Mesenchymal stem cell (in vitro differentiated cells and primary cell): ENCODE data around the gene USP4.
"Not testable (repeated sequence)": the region's sequence is repeated elsewhere in the genome, so short reads cannot be mapped to it uniquely, and the experiment has no call there.

Experiments used
- DNase-seq: peaks from one replicate; pipeline ENCODE4 v3.0.0-alpha.2; 2013
- H2AFZ ChIP-seq: one replicate; pipeline ENCODE4 v1.6.1; 2013; ENCODE audit warnings: low read depth, mild to moderate bottlenecking, control low read depth, inconsistent platforms, low read length, moderate library complexity
- H2AK5ac ChIP-seq: 2 replicates; pipeline ENCODE4 v1.6.1; 2013; ENCODE audit warnings: low read length, moderate library complexity, mild to moderate bottlenecking, inconsistent platforms; ENCODE audit not compliant: severe bottlenecking
- H2BK120ac ChIP-seq: one replicate; pipeline ENCODE4 v1.6.1; 2013; ENCODE audit warnings: low read depth, mild to moderate bottlenecking, inconsistent platforms, low read length, moderate library complexity
- H2BK12ac ChIP-seq, 2 experiments: one replicate each; pipeline ENCODE4 v1.6.1; 2013; ENCODE audit warnings: inconsistent platforms in 2 of 2, low read length in 2 of 2, mild to moderate bottlenecking in 2 of 2, moderate library complexity in 2 of 2, control low read depth in 1 of 2
- H2BK15ac ChIP-seq: one replicate; pipeline ENCODE4 v1.6.1; 2013; ENCODE audit warnings: mild to moderate bottlenecking, low read depth, inconsistent platforms; ENCODE audit not compliant: poor library complexity, severe bottlenecking
- H2BK5ac ChIP-seq: 2 replicates; pipeline ENCODE4 v1.6.1; 2013; ENCODE audit warnings: low read depth, mild to moderate bottlenecking, low read length, control low read depth, inconsistent platforms; ENCODE audit not compliant: poor library complexity, severe bottlenecking
- H3K14ac ChIP-seq, 2 experiments: one replicate each; pipeline ENCODE4 v1.6.1; 2013; ENCODE audit warnings: inconsistent platforms in 2 of 2, low read length in 2 of 2, control low read depth in 1 of 2, mild to moderate bottlenecking in 1 of 2, moderate library complexity in 1 of 2
- H3K18ac ChIP-seq, 2 experiments: one replicate each; pipeline ENCODE4 v1.6.1; 2013; ENCODE audit warnings: inconsistent platforms in 2 of 2, low read length in 2 of 2, control low read depth in 1 of 2, low read depth in 1 of 2, mild to moderate bottlenecking in 1 of 2
- H3K23ac ChIP-seq, 2 experiments: one replicate each; pipeline ENCODE4 v1.6.1; 2013; ENCODE audit warnings: inconsistent platforms in 2 of 2, low read length in 2 of 2, mild to moderate bottlenecking in 2 of 2, moderate library complexity in 2 of 2, control low read depth in 1 of 2
- H3K27ac ChIP-seq: 2 replicates; pipeline ENCODE4 v1.5.1; 2013; ENCODE audit warnings: mild to moderate bottlenecking, moderate library complexity, low read length, control low read depth, inconsistent platforms; ENCODE audit not compliant: poor library complexity, severe bottlenecking
- H3K27me3 ChIP-seq, 2 experiments: 2 replicates each; pipeline versions ENCODE4 v1.6.1 to v1.7.0; 2013; ENCODE audit warnings: low read length in 2 of 2, mild to moderate bottlenecking in 2 of 2, moderate library complexity in 2 of 2, control low read depth in 1 of 2, inconsistent platforms in 1 of 2; ENCODE audit not compliant: control insufficient read depth in 1 of 2, insufficient read depth in 1 of 2
- H3K36me3 ChIP-seq, 2 experiments: 2 replicates each; pipeline versions ENCODE4 v1.6.1 to v1.7.0; 2013; ENCODE audit warnings: low read length in 2 of 2, control low read depth in 1 of 2, inconsistent platforms in 1 of 2, low read depth in 1 of 2, mild to moderate bottlenecking in 1 of 2; ENCODE audit not compliant: insufficient read depth in 2 of 2, control insufficient read depth in 1 of 2
- H3K4ac ChIP-seq, 2 experiments: one replicate each; pipeline ENCODE4 v1.6.1; 2013; ENCODE audit warnings: inconsistent platforms in 2 of 2, low read length in 2 of 2, mild to moderate bottlenecking in 2 of 2, moderate library complexity in 2 of 2, control low read depth in 1 of 2, low read depth in 1 of 2
- H3K4me1 ChIP-seq: 2 replicates; pipeline ENCODE4 v1.6.1; 2013; ENCODE audit warnings: low read depth, low read length, control low read depth; ENCODE audit not compliant: control insufficient read depth, insufficient read depth
- H3K4me2 ChIP-seq: 2 replicates; pipeline ENCODE4 v1.6.1; 2013; ENCODE audit warnings: low read length, mild to moderate bottlenecking, inconsistent platforms; ENCODE audit not compliant: poor library complexity, severe bottlenecking
- H3K4me3 ChIP-seq, 2 experiments: 2 replicates each; pipeline versions ENCODE4 v1.5.1 to v1.7.0; 2013; ENCODE audit warnings: low read length in 2 of 2, mild to moderate bottlenecking in 2 of 2, control low read depth in 1 of 2, low read depth in 1 of 2; ENCODE audit not compliant: insufficient read depth in 1 of 2
- H3K79me1 ChIP-seq: replicated peaks from 2 replicates; pipeline ENCODE4 v1.6.1; 2013; ENCODE audit warnings: mild to moderate bottlenecking, control low read depth, low read length, inconsistent platforms; ENCODE audit not compliant: poor library complexity, severe bottlenecking
- H3K9ac ChIP-seq: 2 replicates; pipeline ENCODE4 v1.7.0; 2013; ENCODE audit warnings: mild to moderate bottlenecking, low read length, moderate library complexity
- H3K9me3 ChIP-seq: 2 replicates; pipeline ENCODE4 v1.7.0; 2013; ENCODE audit warnings: mild to moderate bottlenecking, low read length; ENCODE audit not compliant: control insufficient read depth
- H4K8ac ChIP-seq: one replicate; pipeline ENCODE4 v1.6.1; 2013; ENCODE audit warnings: inconsistent platforms, mild to moderate bottlenecking, low read length, moderate library complexity
- H4K91ac ChIP-seq: one replicate; pipeline ENCODE4 v1.6.1; 2013; ENCODE audit warnings: mild to moderate bottlenecking, low read length, inconsistent platforms
- WGBS: methylation state at CpG from one replicate; pipeline ENCODE4 v1.1.7; 2013; ENCODE audit warnings: mixed read lengths; 5-methylcytosine and 5-hydroxymethylcytosine counted together

Gene USP4

DNA sequence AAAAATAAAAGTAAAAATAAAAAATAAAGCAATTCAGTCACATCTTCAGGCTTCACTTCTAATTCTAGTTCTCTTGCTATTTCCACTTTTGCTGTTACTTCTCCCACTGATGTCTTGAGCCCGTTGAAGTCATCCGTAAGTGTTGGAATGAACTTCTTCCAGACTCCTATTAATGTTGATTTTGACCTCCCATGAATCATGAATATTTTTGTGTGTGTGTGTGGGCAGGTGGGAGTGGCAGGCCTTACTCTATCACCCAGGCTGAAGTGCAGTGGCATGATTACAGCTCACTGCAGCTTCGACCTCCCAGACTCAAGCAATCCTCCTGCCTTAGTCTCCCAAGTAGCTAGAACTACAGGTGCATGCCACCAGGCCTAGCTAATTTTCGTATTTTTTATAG lies 10.7 kb downstream of the USP4 start:
- no peak overlapping the region for H2AFZ ChIP-seq
- WGBS: 100% methylated on average over 1 of the region's 4 CpGs
- H2BK12ac ChIP-seq: no peak overlapping the region
- H3K79me1 ChIP-seq: peaks cover 31% of the 10 kb centered on the region
- H2BK5ac ChIP-seq: no peak overlapping the region
- H4K8ac ChIP-seq: no peak overlapping the region
- H3K9ac ChIP-seq: no peak overlapping the region
- no peak overlapping the region for H3K18ac ChIP-seq
- no peak overlapping the region for H3K4me2 ChIP-seq
- H3K27me3 ChIP-seq: no peaks in the 10 kb centered on the region
- H3K4ac ChIP-seq: no peak overlapping the region
- H3K23ac ChIP-seq: no peak overlapping the region
- DNase-seq: no peak
- H2BK15ac ChIP-seq: no peak overlapping the region
- no peak overlapping the region for H4K91ac ChIP-seq
- H3K14ac ChIP-seq: no peak overlapping the region
- H3K36me3 ChIP-seq: peaks cover 68 to 75% of the 10 kb centered on the region in 2 experiments
- no peak overlapping the region for H3K27ac ChIP-seq
- no peak overlapping the region for H2BK120ac ChIP-seq
- no peaks in the 10 kb centered on the region for H3K4me1 ChIP-seq
- no peaks in the 10 kb centered on the region for H3K9me3 ChIP-seq
- no peak overlapping the region for H2AK5ac ChIP-seq
- H3K4me3 ChIP-seq: no peak overlapping the region

DNA sequence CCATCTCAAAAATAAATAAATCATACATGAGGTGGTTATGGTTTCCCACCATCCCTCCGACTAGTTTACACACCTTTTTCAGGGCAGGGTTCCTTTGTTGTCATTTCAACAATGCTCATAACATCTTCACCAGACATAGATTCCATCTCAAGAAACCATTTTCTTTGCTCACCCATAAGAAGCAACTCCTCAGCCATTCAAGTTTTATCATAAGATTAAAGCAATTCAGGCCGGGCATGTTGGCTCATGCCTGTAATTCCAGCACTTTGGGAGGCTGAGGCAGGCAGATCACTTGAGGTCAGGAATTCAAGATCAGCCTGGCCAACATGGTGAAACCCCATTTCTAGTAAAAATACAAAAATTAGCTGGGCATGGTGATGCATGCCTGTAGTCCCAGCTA lies 11.5 kb downstream of the USP4 start:
- not testable (repeated sequence) for H2AK5ac ChIP-seq, H2BK15ac ChIP-seq, H3K4ac ChIP-seq, H4K8ac ChIP-seq, H2BK12ac ChIP-seq, H3K9ac ChIP-seq, H3K4me3 ChIP-seq, H3K4me2 ChIP-seq, H3K14ac ChIP-seq, H2BK120ac ChIP-seq, H3K27me3 ChIP-seq, H3K27ac ChIP-seq, DNase-seq, H3K23ac ChIP-seq, H2BK5ac ChIP-seq, H2AFZ ChIP-seq, H3K9me3 ChIP-seq, H4K91ac ChIP-seq, H3K18ac ChIP-seq, H3K4me1 ChIP-seq
- Histone ChIP-seq H3K79me1 (peaks cover 34% of the 10 kb centered on the region), H3K36me3 (peaks cover 70 to 76% of the 10 kb centered on the region in 2 experiments)
- WGBS: 94% methylated on average over 2 of the region's 2 CpGs

DNA sequence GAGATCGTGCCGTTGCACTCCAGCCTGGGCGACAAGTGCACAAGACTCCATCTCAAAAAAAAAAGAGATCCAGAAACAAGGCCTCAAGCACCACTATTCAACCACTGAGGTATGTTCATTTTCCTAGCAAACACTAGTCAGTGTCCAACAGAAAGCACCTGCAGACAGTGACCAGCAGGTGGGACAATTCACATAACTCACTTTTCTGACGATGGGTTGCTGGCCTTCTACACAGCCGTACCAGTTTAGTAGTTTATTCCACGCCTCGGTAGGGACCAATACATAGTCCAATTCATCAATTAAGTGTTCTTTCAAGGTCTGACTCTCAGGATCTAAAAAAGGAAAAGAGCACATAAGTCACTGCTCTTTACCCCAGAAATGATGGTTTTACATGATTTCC lies 12.4 kb downstream of the USP4 start:
- Histone ChIP-seq H2BK5ac (no peak overlapping the region), H3K36me3 (peaks cover 71 to 76% of the 10 kb centered on the region in 2 experiments), H3K4ac (no peak overlapping the region), H4K8ac (no peak overlapping the region), H3K18ac (no peak overlapping the region), H4K91ac (no peak overlapping the region), H3K27me3 (no peaks in the 10 kb centered on the region), H3K4me1 (no peaks in the 10 kb centered on the region), H3K27ac (no peak overlapping the region), H3K9me3 (no peaks in the 10 kb centered on the region), H2BK12ac (no peak overlapping the region), H3K79me1 (peaks cover 37% of the 10 kb centered on the region), H3K4me2 (no peak overlapping the region), H3K4me3 (no peak overlapping the region), H2AFZ (no peak overlapping the region), H2BK15ac (no peak overlapping the region), H3K14ac (no peak overlapping the region), H3K9ac (no peak overlapping the region), H2BK120ac (no peak overlapping the region), H2AK5ac (no peak overlapping the region), H3K23ac (no peak overlapping the region)
- no peak for DNase-seq
- WGBS: 98% methylated on average over 7 of the region's 7 CpGs

DNA sequence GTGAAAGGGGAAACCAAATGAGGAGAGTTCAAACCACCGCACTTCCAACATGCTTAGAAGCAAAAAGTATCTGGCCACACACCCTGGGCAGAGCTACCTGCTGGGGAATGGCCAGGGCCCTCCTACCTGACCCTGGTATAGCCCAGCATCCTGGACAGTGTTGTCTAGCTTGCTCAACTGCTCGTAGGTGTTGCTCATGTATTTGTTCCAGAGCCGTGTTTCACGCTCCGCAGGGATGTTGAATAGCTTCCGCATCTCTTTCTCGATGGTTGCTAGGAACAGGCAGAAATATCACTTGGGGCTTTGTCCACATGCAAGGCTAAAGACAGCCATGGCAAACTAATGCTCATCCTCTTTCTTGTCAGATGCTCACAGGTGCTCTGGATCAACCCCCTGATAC lies 15.1 kb downstream of the USP4 start:
- no peaks in the 10 kb centered on the region for H3K27me3 ChIP-seq
- H3K9me3 ChIP-seq: no peaks in the 10 kb centered on the region
- no peak overlapping the region for H3K4me2 ChIP-seq
- H3K4ac ChIP-seq: no peak overlapping the region
- no peak overlapping the region for H2AK5ac ChIP-seq
- no peak overlapping the region for H4K8ac ChIP-seq
- no peak overlapping the region for H2BK12ac ChIP-seq
- H2BK15ac ChIP-seq: no peak overlapping the region
- no peak overlapping the region for H2BK5ac ChIP-seq
- no peak overlapping the region for H3K4me3 ChIP-seq
- no peak overlapping the region for H2AFZ ChIP-seq
- H3K4me1 ChIP-seq: no peaks in the 10 kb centered on the region
- H3K9ac ChIP-seq: no peak overlapping the region
- H4K91ac ChIP-seq: no peak overlapping the region
- no peak overlapping the region for H3K23ac ChIP-seq
- 97% methylated on average over 7 of the region's 7 CpGs for WGBS
- no peak overlapping the region for H2BK120ac ChIP-seq
- H3K14ac ChIP-seq: no peak overlapping the region
- peaks cover 60 to 84% of the 10 kb centered on the region in 2 experiments for H3K36me3 ChIP-seq
- peaks cover 36% of the 10 kb centered on the region for H3K79me1 ChIP-seq
- DNase-seq: no peak
- H3K27ac ChIP-seq: no peak overlapping the region
- H3K18ac ChIP-seq: no peak overlapping the region
